ENCODE results near the gene ACTL10. TPM values are rescaled to one million over a fixed set of nuclear protein-coding genes. Genes with fewer than 3 reads are reported as not detected.

Gene ACTL10
- total RNA-seq, 1 experiment from 2014 or later, result 0.46 TPM

GRCh38 chr20:33636776-33637175, 30.0 kb upstream of the ACTL10 start:
- Histone ChIP-seq H4K91ac (ENCODE audit: insufficient read length, low read depth, low read length) (no peak overlapping the region), H3K9ac (ENCODE audit: extremely low read depth, insufficient read length, low read length) (no peak overlapping the region), H2BK20ac (ENCODE audit: low read depth, low read length, poor library complexity, severe bottlenecking) (no peak overlapping the region), H3K27ac (ENCODE audit: insufficient read length, low read depth, low read length) (no peak overlapping the region), H3K4me2 (ENCODE audit: insufficient read depth, insufficient read length, low read length) (no peak overlapping the region), H3K56ac (ENCODE audit: insufficient read length, low read depth, low read length) (no peak overlapping the region), H2BK15ac (ENCODE audit: low read depth, low read length) (no peak overlapping the region), H3K23ac (ENCODE audit: insufficient read length, low read depth, low read length) (no peak overlapping the region), H2BK120ac (ENCODE audit: low read depth, low read length, poor library complexity, severe bottlenecking) (no peak overlapping the region), H3K9me3 (ENCODE audit: control insufficient read depth, low read depth, low read length) (no peaks in the 10 kb centered on the region), H4K5ac (ENCODE audit: insufficient read length, low read depth, low read length) (no peak overlapping the region), H2AK5ac (ENCODE audit: insufficient read length, low read length) (no peak overlapping the region), H4K20me1 (ENCODE audit: control insufficient read depth, insufficient read depth, insufficient read length) (no peaks in the 10 kb centered on the region), H4K8ac (replicated peaks; ENCODE audit: insufficient read length, low read depth, low read length) (no peak overlapping the region), H2BK12ac (ENCODE audit: insufficient read length, low read depth, low read length) (no peak overlapping the region), H3K79me2 (ENCODE audit: insufficient read depth, low read length) (no peaks in the 10 kb centered on the region), H3K23me2 (ENCODE audit: insufficient read length, low read depth, low read length, poor library complexity, severe bottlenecking) (no peaks in the 10 kb centered on the region), H3K79me1 (ENCODE audit: insufficient read depth, low read depth, low read length, poor library complexity, severe bottlenecking) (no peaks in the 10 kb centered on the region), H2AFZ (ENCODE audit: low read length) (no peak overlapping the region), H3K27me3 (ENCODE audit: insufficient read depth, low read length) (no peaks in the 10 kb centered on the region), H2BK5ac (ENCODE audit: insufficient read length, low read length) (no peak overlapping the region), H3K4ac (ENCODE audit: low read depth, low read length) (no peak overlapping the region), H3K4me1 (ENCODE audit: insufficient read depth, low read length) (no peaks in the 10 kb centered on the region), H3K14ac (ENCODE audit: insufficient read depth, low read length) (no peak overlapping the region), H3K18ac (ENCODE audit: insufficient read length, low read depth, low read length) (no peak overlapping the region), H3T11ph (ENCODE audit: low read length) (no peak overlapping the region)
- TF ChIP-seq, protein P1, sequence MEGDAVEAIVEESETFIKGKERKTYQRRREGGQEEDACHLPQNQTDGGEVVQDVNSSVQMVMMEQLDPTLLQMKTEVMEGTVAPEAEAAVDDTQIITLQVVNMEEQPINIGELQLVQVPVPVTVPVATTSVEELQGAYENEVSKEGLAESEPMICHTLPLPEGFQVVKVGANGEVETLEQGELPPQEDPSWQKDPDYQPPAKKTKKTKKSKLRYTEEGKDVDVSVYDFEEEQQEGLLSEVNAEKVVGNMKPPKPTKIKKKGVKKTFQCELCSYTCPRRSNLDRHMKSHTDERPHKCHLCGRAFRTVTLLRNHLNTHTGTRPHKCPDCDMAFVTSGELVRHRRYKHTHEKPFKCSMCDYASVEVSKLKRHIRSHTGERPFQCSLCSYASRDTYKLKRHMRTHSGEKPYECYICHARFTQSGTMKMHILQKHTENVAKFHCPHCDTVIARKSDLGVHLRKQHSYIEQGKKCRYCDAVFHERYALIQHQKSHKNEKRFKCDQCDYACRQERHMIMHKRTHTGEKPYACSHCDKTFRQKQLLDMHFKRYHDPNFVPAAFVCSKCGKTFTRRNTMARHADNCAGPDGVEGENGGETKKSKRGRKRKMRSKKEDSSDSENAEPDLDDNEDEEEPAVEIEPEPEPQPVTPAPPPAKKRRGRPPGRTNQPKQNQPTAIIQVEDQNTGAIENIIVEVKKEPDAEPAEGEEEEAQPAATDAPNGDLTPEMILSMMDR (conservative IDR thresholded peaks at IDR 0.05), result no peak
- no peak overlapping the region for H3K4me3 Mint-ChIP-seq
- peaks cover 2 to 66% (median 43%) of the 10 kb centered on the region in 3 experiments; a peak in 6 of 7 replicates for H3K36me3 Mint-ChIP-seq (ENCODE audit: insufficient read depth in 1 of 3, low read depth in 3 of 3)
- H3K27ac Mint-ChIP-seq, result no peak overlapping the region
- H3K9me3 Mint-ChIP-seq, result no peaks in the 10 kb centered on the region
- no CpG with 5 or more reads among the region's 1 CpG for WGBS (ENCODE audit: extremely low coverage, insufficient read length, low lambda C conversion rate)
- no peaks in the 10 kb centered on the region for H3K27me3 Mint-ChIP-seq (ENCODE audit: low read depth)
- no peaks in the 10 kb centered on the region for H3K4me1 Mint-ChIP-seq
- peak; percentile 8 for DNase-seq

Data from H9 (cell line).